Erythroblast (primary cell): ENCODE data around the gene GPC5.

Source experiments
- GATA1 ChIP-seq: IDR thresholded peaks from 2 replicates; pipeline ENCODE4 v1.6.1; 2011; ENCODE audit warnings: low read depth, mild to moderate bottlenecking, control low read depth, low read length, moderate library complexity
- POLR2A ChIP-seq: IDR thresholded peaks from 2 replicates; pipeline ENCODE4 v1.6.1; 2011; ENCODE audit warnings: mild to moderate bottlenecking, low read length

DNA sequence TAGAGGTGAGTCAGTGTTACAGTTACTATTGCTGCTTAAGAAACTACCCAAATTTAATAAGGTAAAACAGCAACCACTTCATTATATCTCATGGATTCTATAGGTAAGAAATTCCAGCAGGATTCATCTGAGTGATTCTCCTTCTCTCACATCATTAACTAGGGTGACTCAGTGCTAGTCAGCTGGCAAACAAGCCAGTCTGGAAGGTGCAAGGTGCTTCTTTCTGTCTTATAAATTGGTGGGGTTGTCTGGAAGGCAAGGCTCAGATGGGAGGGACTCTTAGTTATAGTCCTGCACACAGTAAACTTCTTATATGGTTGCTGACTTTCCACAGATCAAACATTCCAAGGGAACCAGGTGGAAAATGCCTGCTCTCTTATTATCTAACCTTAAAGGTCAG is 484.5 kb downstream of the GPC5 start:
- TF ChIP-seq POLR2A: no peak
- no peak for TF ChIP-seq GATA1
